CD14-positive monocyte (primary cell): Measurements from ENCODE around the gene CACNA1E. TPM values are rescaled to one million over a fixed set of nuclear protein-coding genes. Genes with fewer than 3 reads are reported as not detected.

ENCODE experiments used
- DNase-seq, 3 donors: peaks; one replicate each; pipeline ENCODE4 v3.0.0-alpha.2; 2011 to 2022
- H2AFZ ChIP-seq: 2 replicates; pipeline ENCODE4 v1.6.0; 2012; ENCODE audit warnings: mild to moderate bottlenecking, low read depth, low read length, inconsistent platforms; ENCODE audit not compliant: insufficient read depth, poor library complexity, severe bottlenecking
- H3K27ac ChIP-seq, 2 donors: 1 replicate in 1 of 2; 2 replicates in 1 of 2; pipeline ENCODE4 v1.5.1; 2012 to 2013; ENCODE audit warnings: low read length in 2 of 2, control low read depth in 1 of 2, inconsistent platforms in 1 of 2, low read depth in 1 of 2, mild to moderate bottlenecking in 1 of 2
- H3K27me3 ChIP-seq, 2 donors: one replicate each; pipeline versions ENCODE4 v1.6.0 to v1.6.1; 2011 to 2013; ENCODE audit warnings: low read length in 2 of 2; ENCODE audit not compliant: control insufficient read depth in 2 of 2, insufficient read depth in 2 of 2
- H3K36me3 ChIP-seq, 2 donors: replicated peaks in 1 of 2; 1 replicate in 1 of 2; 2 replicates in 1 of 2; pipeline versions ENCODE4 v1.5.1 to v1.6.1; 2012 to 2013; ENCODE audit warnings: low read length in 2 of 2, control low read depth in 1 of 2, inconsistent platforms in 1 of 2, mild to moderate bottlenecking in 1 of 2; ENCODE audit not compliant: insufficient read depth in 2 of 2, control insufficient read depth in 1 of 2
- H3K4me1 ChIP-seq, 2 donors: 1 replicate in 1 of 2; 2 replicates in 1 of 2; pipeline versions ENCODE4 v1.5.1 to v1.6.1; 2012 to 2013; ENCODE audit warnings: low read length in 2 of 2, control low read depth in 1 of 2, inconsistent platforms in 1 of 2, mild to moderate bottlenecking in 1 of 2, moderate library complexity in 1 of 2; ENCODE audit not compliant: insufficient read depth in 2 of 2, control insufficient read depth in 1 of 2
- H3K4me2 ChIP-seq: replicated peaks from 2 replicates; pipeline ENCODE3; 2012; ENCODE audit warnings: low read length, moderate library complexity, mild to moderate bottlenecking; ENCODE audit not compliant: poor library complexity, severe bottlenecking; ENCODE audit errors: extremely low read depth
- H3K4me3 ChIP-seq, 3 experiments: fragments of 200-600 bp in 1 of 3; sonication (generic) in 1 of 3; replicated peaks in 1 of 3; 1 replicate in 2 of 3; 2 replicates in 1 of 3; pipeline ENCODE4 v1.5.1; 2011 to 2013; ENCODE audit warnings: low read length in 3 of 3, mild to moderate bottlenecking in 3 of 3, control low read depth in 2 of 3, low read depth in 2 of 3, inconsistent platforms in 1 of 3, moderate library complexity in 1 of 3
- H3K79me2 ChIP-seq: 2 replicates; pipeline ENCODE4 v1.6.0; 2012; ENCODE audit warnings: mild to moderate bottlenecking, control low read depth, inconsistent platforms, low read length, moderate library complexity; ENCODE audit not compliant: insufficient read depth
- H3K9ac ChIP-seq: 2 replicates; pipeline ENCODE4 v1.6.0; 2017; ENCODE audit warnings: low read length, mild to moderate bottlenecking; ENCODE audit not compliant: insufficient read depth, poor library complexity, severe bottlenecking
- H3K9me3 ChIP-seq, 2 donors: replicated peaks in 1 of 2; 1 replicate in 1 of 2; 2 replicates in 1 of 2; pipeline versions ENCODE4 v1.5.1 to v1.6.1; 2012 to 2013; ENCODE audit warnings: low read length in 2 of 2, control low read depth in 1 of 2; ENCODE audit not compliant: control insufficient read depth in 1 of 2, insufficient read depth in 1 of 2
- H4K20me1 ChIP-seq: 2 replicates; pipeline ENCODE4 v1.6.0; 2012; ENCODE audit warnings: mild to moderate bottlenecking, low read length, control low read depth, moderate library complexity; ENCODE audit not compliant: insufficient read depth
- H3K27ac Mint-ChIP-seq, 7 donors: one replicate each; pipeline ENCODE4 v1.8.0; 2020; ENCODE audit warnings: mild to moderate bottlenecking in 7 of 7, mixed read lengths in 7 of 7, moderate library complexity in 6 of 7, inconsistent platforms in 2 of 7
- H3K27me3 Mint-ChIP-seq, 3 donors: one replicate each; pipeline ENCODE4 v1.8.0; 2021 to 2022; ENCODE audit warnings: low read depth in 3 of 3, mild to moderate bottlenecking in 3 of 3, mixed read lengths in 3 of 3, moderate library complexity in 3 of 3, inconsistent platforms in 1 of 3
- H3K36me3 Mint-ChIP-seq, 2 donors: one replicate each; pipeline ENCODE4 v1.8.0; 2020; ENCODE audit warnings: mixed read lengths in 2 of 2, inconsistent platforms in 1 of 2, mild to moderate bottlenecking in 1 of 2
- H3K4me1 Mint-ChIP-seq: one replicate; pipeline ENCODE4 v1.8.0; 2020; ENCODE audit warnings: mild to moderate bottlenecking, mixed read lengths
- H3K4me3 Mint-ChIP-seq, 2 donors: one replicate each; pipeline ENCODE4 v1.8.0; 2020; ENCODE audit warnings: mild to moderate bottlenecking in 2 of 2, mixed read lengths in 2 of 2, moderate library complexity in 1 of 2
- H3K9me3 Mint-ChIP-seq, 7 donors: one replicate each; pipeline ENCODE4 v1.8.0; 2020 to 2022; ENCODE audit warnings: mixed read lengths in 7 of 7, mild to moderate bottlenecking in 6 of 7, moderate library complexity in 6 of 7, inconsistent platforms in 2 of 7
- WGBS: methylation state at CpG from one replicate; pipeline ENCODE4 v1.1.5; 2013; ENCODE audit warnings: missing lambda C conversion rate; ENCODE audit not compliant: insufficient coverage; 5-methylcytosine and 5-hydroxymethylcytosine counted together
- intact Hi-C, 2 donors: fragments of 100-400 bp; cut with micrococcal nuclease; formaldehyde crosslinking; loops; one replicate each; pipeline versions ENCODE4 v1.15.0 to v1.15.1; 2023
- polyA plus RNA-seq, 3 donors: library from polyadenylated mRNA; depleted of rRNA in 1 of 3; unstranded in 2 of 3; stranded (reverse) in 1 of 3; fragments of 300-500 nt in 2 of 3; fragments of >200 nt in 1 of 3; fragmentation: Illumina TruSeq in 2 of 3; gene quantifications; 1 replicate in 2 of 3; 2 replicates in 1 of 3; pipeline ENCODE4 v1.2.3, GENCODE V29; 2012 to 2021
- TF ChIP-seq, protein P1 (sequence below): fragments of 200-600 bp; IDR thresholded peaks from one replicate; pipeline ENCODE4 v1.8.0; 2022; ENCODE audit warnings: antibody characterized with exemption, mild to moderate bottlenecking

CACNA1E gene
- polyA plus RNA-seq, 3 donors = 0.04 TPM; not detected in 2

DNA sequence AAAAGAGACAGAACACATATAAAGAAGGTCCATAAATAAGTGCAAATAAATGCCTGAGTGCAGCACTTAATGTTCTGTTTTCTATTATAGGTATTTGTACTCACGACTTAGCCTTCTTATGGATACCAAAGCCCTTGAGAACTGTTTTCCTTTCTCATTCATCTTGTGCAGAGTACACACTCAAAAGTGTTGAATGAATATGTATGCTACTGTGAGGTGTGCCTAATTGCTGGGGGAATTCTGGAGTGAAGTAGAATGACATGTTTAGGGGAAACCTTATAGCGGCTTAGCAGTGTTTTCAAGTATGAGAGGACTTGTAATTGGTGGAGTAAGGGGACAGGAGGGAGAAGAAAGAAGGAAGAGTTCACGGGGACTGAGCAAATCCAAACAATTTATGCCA lies 157.6 kb downstream of the CACNA1E start:
- no peaks in the 10 kb centered on the region for H3K36me3 Mint-ChIP-seq
- H3K4me2 ChIP-seq = no peak overlapping the region
- H3K36me3 ChIP-seq = no peaks in the 10 kb centered on the region
- intact Hi-C loops = no loop called here
- H3K4me1 Mint-ChIP-seq = no peaks in the 10 kb centered on the region
- H3K4me3 ChIP-seq = no peak overlapping the region
- H3K4me3 Mint-ChIP-seq = no peak overlapping the region
- H3K27me3 ChIP-seq = no peaks in the 10 kb centered on the region
- no peaks in the 10 kb centered on the region for H4K20me1 ChIP-seq
- no peak overlapping the region for H2AFZ ChIP-seq
- no peak for DNase-seq
- no peaks in the 10 kb centered on the region for H3K4me1 ChIP-seq
- H3K27ac ChIP-seq = no peak overlapping the region
- no peaks in the 10 kb centered on the region for H3K79me2 ChIP-seq
- peaks cover 0 to 1% (median 0%) of the 10 kb centered on the region in 7 donors for H3K9me3 Mint-ChIP-seq
- TF ChIP-seq, protein P1, sequence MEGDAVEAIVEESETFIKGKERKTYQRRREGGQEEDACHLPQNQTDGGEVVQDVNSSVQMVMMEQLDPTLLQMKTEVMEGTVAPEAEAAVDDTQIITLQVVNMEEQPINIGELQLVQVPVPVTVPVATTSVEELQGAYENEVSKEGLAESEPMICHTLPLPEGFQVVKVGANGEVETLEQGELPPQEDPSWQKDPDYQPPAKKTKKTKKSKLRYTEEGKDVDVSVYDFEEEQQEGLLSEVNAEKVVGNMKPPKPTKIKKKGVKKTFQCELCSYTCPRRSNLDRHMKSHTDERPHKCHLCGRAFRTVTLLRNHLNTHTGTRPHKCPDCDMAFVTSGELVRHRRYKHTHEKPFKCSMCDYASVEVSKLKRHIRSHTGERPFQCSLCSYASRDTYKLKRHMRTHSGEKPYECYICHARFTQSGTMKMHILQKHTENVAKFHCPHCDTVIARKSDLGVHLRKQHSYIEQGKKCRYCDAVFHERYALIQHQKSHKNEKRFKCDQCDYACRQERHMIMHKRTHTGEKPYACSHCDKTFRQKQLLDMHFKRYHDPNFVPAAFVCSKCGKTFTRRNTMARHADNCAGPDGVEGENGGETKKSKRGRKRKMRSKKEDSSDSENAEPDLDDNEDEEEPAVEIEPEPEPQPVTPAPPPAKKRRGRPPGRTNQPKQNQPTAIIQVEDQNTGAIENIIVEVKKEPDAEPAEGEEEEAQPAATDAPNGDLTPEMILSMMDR = no peak
- peaks cover 0 to 6% (median 3%) of the 10 kb centered on the region in 3 donors for H3K27me3 Mint-ChIP-seq
- no peak overlapping the region for H3K27ac Mint-ChIP-seq
- 83% methylated on average over 1 of the region's 3 CpGs for WGBS
- H3K9me3 ChIP-seq = no peaks in the 10 kb centered on the region
- H3K9ac ChIP-seq = no peak overlapping the region

DNA sequence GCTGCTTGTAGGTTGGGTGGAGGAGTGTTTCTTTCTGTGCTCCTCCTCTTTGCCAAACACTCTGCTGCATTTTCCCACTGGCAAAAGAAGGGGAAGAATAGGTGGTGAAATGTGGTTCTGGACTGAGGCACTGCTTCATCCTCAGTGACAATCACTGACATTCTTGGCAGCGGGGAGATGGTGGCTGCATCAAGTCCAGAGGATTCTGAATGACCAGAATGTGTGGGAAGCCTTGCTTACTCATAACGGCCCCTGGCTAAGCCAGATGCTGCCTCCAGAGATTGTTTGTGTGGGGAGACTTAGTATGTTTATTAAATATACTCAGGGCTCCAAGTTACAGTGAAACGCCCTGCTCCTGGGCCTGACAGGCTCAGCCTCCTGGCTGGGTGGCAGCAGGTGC lies 160.3 kb downstream of the CACNA1E start:
- Histone ChIP-seq H2AFZ (no peak overlapping the region), H3K9ac (no peak overlapping the region), H3K36me3 (no peaks in the 10 kb centered on the region), H3K27ac (no peak overlapping the region), H3K27me3 (no peaks in the 10 kb centered on the region), H3K79me2 (no peaks in the 10 kb centered on the region), H3K4me3 (no peak overlapping the region), H3K4me2 (no peak overlapping the region), H4K20me1 (no peaks in the 10 kb centered on the region), H3K9me3 (no peaks in the 10 kb centered on the region), H3K4me1 (no peaks in the 10 kb centered on the region)
- H3K27me3 Mint-ChIP-seq = peaks cover 3 to 6% (median 5%) of the 10 kb centered on the region in 3 donors
- no peaks in the 10 kb centered on the region for H3K36me3 Mint-ChIP-seq
- TF ChIP-seq, protein P1 = no peak
- WGBS = 87% methylated on average over 3 of the region's 3 CpGs
- no peak overlapping the region for H3K27ac Mint-ChIP-seq
- H3K9me3 Mint-ChIP-seq = peaks cover 0 to 1% (median 0%) of the 10 kb centered on the region in 7 donors
- H3K4me3 Mint-ChIP-seq = no peak overlapping the region
- intact Hi-C loops = no loop called here
- no peaks in the 10 kb centered on the region for H3K4me1 Mint-ChIP-seq
- DNase-seq = no peak
